CD4-positive, alpha-beta T cell (primary cell): ENCODE data around the gene MYH6. TPM values are rescaled to one million over a fixed set of nuclear protein-coding genes. Genes with fewer than 3 reads are reported as not detected.

Experiments used
- ATAC-seq: fragments of 200-7000 bp; cut with Tn5 transposase; one replicate; pipeline ENCODE4 v1.10.0; 2022; ENCODE audit warnings: mild to moderate bottlenecking; ENCODE audit not compliant: poor library complexity
- CTCF ChIA-PET: fragments of 350-600 bp; sonication (Branson Sonifier 250); formaldehyde crosslinking; loops from one replicate; lab custom pipeline; 2021; ENCODE audit warnings: antibody characterized with exemption, inconsistent platforms; lab: Charles Lee
- POLR2A ChIA-PET: fragments of 350-600 bp; sonication (Branson Sonifier 250); formaldehyde crosslinking; loops from one replicate; lab custom pipeline; 2021; ENCODE audit warnings: antibody characterized with exemption, inconsistent platforms; lab: Charles Lee
- DNase-seq, 14 experiments: peaks; one replicate each; pipeline ENCODE4 v3.0.0-alpha.2; 2013 to 2020; ENCODE audit warnings: mixed read lengths in 2 of 14
- H3K27ac ChIP-seq, 2 donors: one replicate each; pipeline versions ENCODE4 v1.5.1 to v1.7.0; 2013; ENCODE audit warnings: low read length in 2 of 2, low read depth in 1 of 2, mild to moderate bottlenecking in 1 of 2
- H3K27me3 ChIP-seq, 2 experiments: 1 replicate in 1 of 2; 2 replicates in 1 of 2; pipeline versions ENCODE4 v1.6.1 to v1.7.0; 2013; ENCODE audit warnings: low read length in 2 of 2, control low read depth in 1 of 2, mild to moderate bottlenecking in 1 of 2, moderate library complexity in 1 of 2; ENCODE audit not compliant: insufficient read depth in 2 of 2, control insufficient read depth in 1 of 2
- H3K36me3 ChIP-seq: one replicate; pipeline ENCODE4 v1.6.1; 2013; ENCODE audit warnings: low read length, control low read depth; ENCODE audit not compliant: insufficient read depth
- H3K4me1 ChIP-seq: one replicate; pipeline ENCODE4 v1.6.1; 2013; ENCODE audit warnings: low read length, control low read depth; ENCODE audit not compliant: insufficient read depth
- H3K4me3 ChIP-seq: one replicate; pipeline ENCODE4 v1.5.1; 2013; ENCODE audit warnings: mild to moderate bottlenecking, low read length, moderate library complexity
- H3K9me3 ChIP-seq, 2 experiments: 1 replicate in 1 of 2; 2 replicates in 1 of 2; pipeline versions ENCODE4 v1.6.1 to v1.7.0; 2013; ENCODE audit warnings: low read length in 2 of 2, mild to moderate bottlenecking in 2 of 2, control low read depth in 1 of 2, moderate library complexity in 1 of 2; ENCODE audit not compliant: control insufficient read depth in 1 of 2, insufficient read depth in 1 of 2
- H3K27ac Mint-ChIP-seq: one replicate; pipeline ENCODE4 v1.8.0; 2020; ENCODE audit warnings: mixed read lengths
- H3K27me3 Mint-ChIP-seq: one replicate; pipeline ENCODE4 v1.8.0; 2021; ENCODE audit warnings: mixed read lengths
- H3K36me3 Mint-ChIP-seq: one replicate; pipeline ENCODE4 v1.8.0; 2021; ENCODE audit warnings: low read depth, mixed read lengths
- H3K4me1 Mint-ChIP-seq: one replicate; pipeline ENCODE4 v1.8.0; 2021; ENCODE audit warnings: low read depth, mixed read lengths
- H3K4me3 Mint-ChIP-seq: one replicate; pipeline ENCODE4 v1.8.0; 2020; ENCODE audit warnings: mild to moderate bottlenecking, mixed read lengths
- H3K9me3 Mint-ChIP-seq: one replicate; pipeline ENCODE4 v1.8.0; 2020; ENCODE audit warnings: mixed read lengths
- intact Hi-C, 2 experiments: fragments of 100-400 bp; cut with DNase I in 1 of 2; cut with micrococcal nuclease in 1 of 2; formaldehyde crosslinking; loops; one replicate each; pipeline versions ENCODE4 v1.15.1 to v1.9.0; 2023 to 2025; cut with DNase I, micrococcal nuclease
- microRNA-seq: library from miRNA; unstranded; fragments of <30 nt; microRNA quantifications from one replicate; pipeline ENCODE4 v1.2.0, GENCODE V29; 2021; ENCODE audit warnings: borderline microRNAs expressed, borderline replicate concordance
- total RNA-seq, 174 experiments: library from RNA in 2 of 174; stranded (reverse) in 2 of 174; gene quantifications; one replicate each; pipeline ENCODE4 v1.2.3 and lab custom pipeline; 2021 to 2026
- TF ChIP-seq, protein P1 (sequence below): fragments of 200-600 bp; IDR thresholded peaks from one replicate; pipeline ENCODE4 v1.8.0; 2022; ENCODE audit warnings: antibody characterized with exemption, mild to moderate bottlenecking

MYH6 gene
- total RNA-seq, 2 experiments from 2014 or later: not detected

DNA sequence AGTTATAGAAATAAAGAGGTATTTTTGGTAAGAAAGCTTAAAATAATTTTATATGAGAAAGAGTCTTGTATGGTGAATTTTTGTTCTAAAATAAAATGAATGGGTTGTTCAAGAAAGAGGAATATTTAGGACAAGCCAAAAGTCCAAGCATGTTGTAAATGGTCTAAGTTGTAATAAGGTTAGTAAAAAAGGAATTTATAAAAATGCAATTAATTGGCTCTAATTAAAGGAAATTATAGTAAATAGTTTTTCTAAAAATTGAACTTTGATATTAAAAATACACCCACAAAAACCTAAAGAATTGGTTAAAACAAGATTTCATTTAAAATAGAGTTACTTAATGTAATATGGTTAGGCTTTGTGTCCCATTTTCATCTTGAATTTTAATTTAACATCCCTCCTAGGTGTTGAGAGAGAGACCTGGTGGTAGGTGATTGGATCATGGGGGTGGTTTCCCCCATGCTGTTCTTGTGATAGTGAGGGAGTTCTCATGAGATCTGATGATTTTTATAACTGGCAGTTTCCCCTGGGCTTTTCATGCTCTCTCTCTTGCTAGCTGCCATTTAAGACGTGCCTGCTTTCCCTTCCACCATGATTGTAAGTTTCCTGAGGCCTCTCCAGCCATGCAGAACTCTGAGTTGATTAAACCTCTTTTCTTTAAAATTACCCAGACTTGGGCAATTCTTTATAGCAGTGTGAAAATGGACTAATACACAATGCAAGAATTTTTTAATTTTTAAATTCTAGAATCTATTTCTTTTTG is 68.4 kb downstream of the MYH6 start:
- Mint-ChIP-seq H3K9me3 (no peaks in the 10 kb centered on the region), H3K4me3 (no peak overlapping the region), H3K27ac (no peak overlapping the region), H3K36me3 (no peaks in the 10 kb centered on the region), H3K4me1 (no peaks in the 10 kb centered on the region), H3K27me3 (peaks cover 54% of the 10 kb centered on the region)
- ATAC-seq: no peak
- POLR2A ChIA-PET: no interaction called here
- Histone ChIP-seq H3K4me3 (no peak overlapping the region), H3K36me3 (no peaks in the 10 kb centered on the region), H3K27ac (no peak overlapping the region), H3K4me1 (no peaks in the 10 kb centered on the region), H3K27me3 (peaks cover 4% of the 10 kb centered on the region in 2 experiments), H3K9me3 (no peaks in the 10 kb centered on the region)
- TF ChIP-seq, protein P1, sequence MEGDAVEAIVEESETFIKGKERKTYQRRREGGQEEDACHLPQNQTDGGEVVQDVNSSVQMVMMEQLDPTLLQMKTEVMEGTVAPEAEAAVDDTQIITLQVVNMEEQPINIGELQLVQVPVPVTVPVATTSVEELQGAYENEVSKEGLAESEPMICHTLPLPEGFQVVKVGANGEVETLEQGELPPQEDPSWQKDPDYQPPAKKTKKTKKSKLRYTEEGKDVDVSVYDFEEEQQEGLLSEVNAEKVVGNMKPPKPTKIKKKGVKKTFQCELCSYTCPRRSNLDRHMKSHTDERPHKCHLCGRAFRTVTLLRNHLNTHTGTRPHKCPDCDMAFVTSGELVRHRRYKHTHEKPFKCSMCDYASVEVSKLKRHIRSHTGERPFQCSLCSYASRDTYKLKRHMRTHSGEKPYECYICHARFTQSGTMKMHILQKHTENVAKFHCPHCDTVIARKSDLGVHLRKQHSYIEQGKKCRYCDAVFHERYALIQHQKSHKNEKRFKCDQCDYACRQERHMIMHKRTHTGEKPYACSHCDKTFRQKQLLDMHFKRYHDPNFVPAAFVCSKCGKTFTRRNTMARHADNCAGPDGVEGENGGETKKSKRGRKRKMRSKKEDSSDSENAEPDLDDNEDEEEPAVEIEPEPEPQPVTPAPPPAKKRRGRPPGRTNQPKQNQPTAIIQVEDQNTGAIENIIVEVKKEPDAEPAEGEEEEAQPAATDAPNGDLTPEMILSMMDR: no peak
- intact Hi-C loops: no loop called here
- CTCF ChIA-PET: interaction anchor here (0.6 kb wide), 1 partner anchor 70 kb away, joined by 3 read pairs; no protein-coding TSS in a partner anchor
- DNase-seq: no peak

DNA sequence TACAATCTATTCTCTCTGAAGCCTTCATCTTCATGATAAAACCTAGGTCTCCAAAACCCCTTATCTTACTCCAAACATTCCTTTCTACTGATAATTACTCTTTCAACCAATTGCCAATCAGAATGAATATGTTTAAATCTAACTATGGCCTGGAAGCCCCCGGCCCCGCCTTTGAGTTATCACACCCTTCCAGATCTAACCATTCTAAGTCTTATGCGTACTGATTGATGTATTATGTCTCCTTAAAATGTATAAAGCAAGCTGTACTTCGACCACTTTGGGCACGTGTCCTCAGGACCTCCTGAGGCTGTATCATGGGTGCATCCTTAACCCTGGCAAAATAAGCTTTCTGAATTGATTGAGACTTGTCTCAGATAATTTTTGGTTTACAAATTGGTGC is 72.5 kb downstream of the MYH6 start:
- POLR2A ChIA-PET: no interaction called here
- no peaks in the 10 kb centered on the region for H3K9me3 ChIP-seq
- H3K36me3 Mint-ChIP-seq: no peaks in the 10 kb centered on the region
- CTCF ChIA-PET: interaction anchor here (0.6 kb wide), 1 partner anchor 18 kb away, joined by 3 read pairs; no protein-coding TSS in a partner anchor
- no peaks in the 10 kb centered on the region for H3K9me3 Mint-ChIP-seq
- no peak overlapping the region for H3K27ac Mint-ChIP-seq
- ATAC-seq (no peak), DNase-seq (no peak)
- peaks cover 44% of the 10 kb centered on the region for H3K27me3 Mint-ChIP-seq
- TF ChIP-seq, protein P1: no peak
- H3K4me3 ChIP-seq: no peak overlapping the region
- H3K36me3 ChIP-seq: no peaks in the 10 kb centered on the region
- no peaks in the 10 kb centered on the region for H3K4me1 Mint-ChIP-seq
- no peak overlapping the region for H3K27ac ChIP-seq
- no peaks in the 10 kb centered on the region for H3K4me1 ChIP-seq
- H3K27me3 ChIP-seq: peaks cover 4 to 10% of the 10 kb centered on the region in 2 experiments
- no peak overlapping the region for H3K4me3 Mint-ChIP-seq
- intact Hi-C loops: no loop called here

Small RNA genes lying within 50 kb of the gene (microRNA-seq; reads per million reads assigned to microRNA genes)
- gene MIR208A: not detected
- gene MIR208B: not detected

Other genes starting within 250 kb of the MYH6 start
- under 1 TPM; 0.73 to 0.80 TPM for gene SLC7A8, start 224.6 kb downstream of the MYH6 start, total RNA-seq
- gene RNF212B, start 170.3 kb downstream of the MYH6 start, total RNA-seq: not detected
- 1 to 10 TPM; 2.0 to 2.8 TPM for gene HOMEZ, start 122.1 kb downstream of the MYH6 start, total RNA-seq
- 10 to 100 TPM; 51.0 to 53.8 TPM for gene PPP1R3E, start 105.4 kb downstream of the MYH6 start, total RNA-seq
- 1 to 10 TPM; 2.3 to 3.7 TPM for gene BCL2L2, start 101.4 kb downstream of the MYH6 start, total RNA-seq
- gene PABPN1, start 86.8 kb downstream of the MYH6 start, total RNA-seq: 100 to 1,000 TPM; 188 to 195 TPM
- 10 to 100 TPM; 19.5 to 21.1 TPM for gene SLC22A17, start 55.4 kb downstream of the MYH6 start, total RNA-seq
- not detected for gene EFS, start 43.1 kb downstream of the MYH6 start, total RNA-seq
- gene IL25, start 35.5 kb downstream of the MYH6 start, total RNA-seq: not detected
- not detected for gene CMTM5, start 31.2 kb downstream of the MYH6 start, total RNA-seq
- not detected for gene MYH7, start 27.4 kb upstream of the MYH6 start, total RNA-seq
- 100 to 1,000 TPM; 146 to 149 TPM for gene NGDN, start 61.4 kb upstream of the MYH6 start, total RNA-seq
- gene ZFHX2, start 143.5 kb upstream of the MYH6 start, total RNA-seq: under 1 TPM; 0.19 to 0.22 TPM
- 10 to 100 TPM; 13.0 to 13.4 TPM for gene THTPA, start 148.0 kb upstream of the MYH6 start, total RNA-seq
- gene AP1G2, start 159.5 kb upstream of the MYH6 start, total RNA-seq: 100 to 1,000 TPM; 193 to 198 TPM
- gene JPH4, start 170.5 kb upstream of the MYH6 start, total RNA-seq: not detected
- under 1 TPM in 1 of 2 experiments, not detected in 1; 0.27 TPM for gene DHRS2, start 228.1 kb upstream of the MYH6 start, total RNA-seq